Measurements from ENCODE around the gene TCTN3.
"Not testable (repeated sequence)": the region's sequence is repeated elsewhere in the genome, so short reads cannot be mapped to it uniquely, and the experiment has no call there.

Gene TCTN3

GRCh38 chr10:95711492-95711891 is 17.8 kb upstream of the TCTN3 start:
- CTCF ChIA-PET, result interaction anchor here (1.3 kb wide), 1 partner anchor 18 kb away, joined by 3 read pairs; the partner anchor contains the start of gene TCTN3

GRCh38 chr10:95706990-95707389 is 13.3 kb upstream of the TCTN3 start:
- H3K36me3 Mint-ChIP-seq, result no peaks in the 10 kb centered on the region
- H3K27me3 Mint-ChIP-seq, result peaks cover 3% of the 10 kb centered on the region
- CTCF ChIA-PET, result no interaction called here
- no peaks in the 10 kb centered on the region for H3K9me3 Mint-ChIP-seq
- H3K4me1 Mint-ChIP-seq, result no peaks in the 10 kb centered on the region
- no peak overlapping the region for H3K4me3 Mint-ChIP-seq
- H3K27ac Mint-ChIP-seq, result no peak overlapping the region
- DNase-seq, result no peak

More at GRCh38 chr10:95711492-95711891, 17.8 kb upstream of the TCTN3 start:
- Mint-ChIP-seq H3K4me1 (no peaks in the 10 kb centered on the region), H3K27me3 (peaks cover under 1% of the 10 kb centered on the region), H3K36me3 (no peaks in the 10 kb centered on the region), H3K27ac (no peak overlapping the region), H3K4me3 (no peak overlapping the region), H3K9me3 (no peaks in the 10 kb centered on the region)
- DNase-seq, result no peak

GRCh38 chr10:95706573-95706972 is 12.8 kb upstream of the TCTN3 start:
- H3K4me3 Mint-ChIP-seq, result no peak overlapping the region
- H3K27ac Mint-ChIP-seq, result no peak overlapping the region
- no peaks in the 10 kb centered on the region for H3K36me3 Mint-ChIP-seq
- no peaks in the 10 kb centered on the region for H3K4me1 Mint-ChIP-seq
- no peak for DNase-seq
- peaks cover 3% of the 10 kb centered on the region for H3K27me3 Mint-ChIP-seq
- no peaks in the 10 kb centered on the region for H3K9me3 Mint-ChIP-seq
- CTCF ChIA-PET, result no interaction called here

- Mint-ChIP-seq H3K27me3 (peaks cover 21% of the 10 kb centered on the region), H3K36me3 (no peaks in the 10 kb centered on the region), H3K27ac (no peak overlapping the region), H3K9me3 (no peaks in the 10 kb centered on the region), H3K4me3 (no peak overlapping the region), H3K4me1 (peaks cover 8% of the 10 kb centered on the region)
- DNase-seq, result no peak
- CTCF ChIA-PET, result interaction anchor here (0.8 kb wide), 1 partner anchor 151 kb away, joined by 3 read pairs; no protein-coding TSS in a partner anchor
Observed at GRCh38 chr10:95698415-95698814, 4.7 kb upstream of the TCTN3 start.

GRCh38 chr10:95697429-95697828 is 3.7 kb upstream of the TCTN3 start:
- H3K36me3 Mint-ChIP-seq, result peaks cover 2% of the 10 kb centered on the region
- DNase-seq, result no peak

GRCh38 chr10:95694665-95695064 is 938 bp upstream of the TCTN3 start:
- Mint-ChIP-seq H3K27me3 (peaks cover 15% of the 10 kb centered on the region), H3K4me3 (no peak overlapping the region), H3K27ac (no peak overlapping the region), H3K9me3 (no peaks in the 10 kb centered on the region), H3K36me3 (peaks cover 14% of the 10 kb centered on the region), H3K4me1 (peaks cover 31% of the 10 kb centered on the region)
- CTCF ChIA-PET, result interaction anchor here (0.7 to 4.9 kb wide), 17 partner anchors 9 to 597 kb away, joined by 3 to 182 read pairs (median 6); partner anchors contain the start of gene ENTPD1
- no peak for DNase-seq

More at GRCh38 chr10:95697429-95697828, 3.7 kb upstream of the TCTN3 start:
- CTCF ChIA-PET, result interaction anchor here (0.8 kb wide), 1 partner anchor 152 kb away, joined by 3 read pairs; no protein-coding TSS in a partner anchor
- Mint-ChIP-seq H3K27me3 (peaks cover 21% of the 10 kb centered on the region), H3K27ac (no peak overlapping the region), H3K4me3 (no peak overlapping the region), H3K9me3 (no peaks in the 10 kb centered on the region), H3K4me1 (peaks cover 15% of the 10 kb centered on the region)

GRCh38 chr10:95693071-95693667 is 558 bp downstream of the TCTN3 start:
- DNase-seq, result no peak

GRCh38 chr10:95691281-95691680 is 2.4 kb downstream of the TCTN3 start:
- Mint-ChIP-seq H3K4me1 (peaks cover 31% of the 10 kb centered on the region), H3K36me3 (peaks cover 20% of the 10 kb centered on the region), H3K27ac (no peak overlapping the region), H3K9me3 (no peaks in the 10 kb centered on the region), H3K27me3 (no peaks in the 10 kb centered on the region), H3K4me3 (no peak overlapping the region)
- CTCF ChIA-PET, result no interaction called here
- DNase-seq, result no peak

More at GRCh38 chr10:95693071-95693667, 558 bp downstream of the TCTN3 start:
- peaks cover 6% of the 10 kb centered on the region for H3K27me3 Mint-ChIP-seq
- peak overlapping the region; percentile 87 for H3K27ac Mint-ChIP-seq
- CTCF ChIA-PET, result interaction anchor here (0.6 to 4.9 kb wide), 42 partner anchors 9 to 606 kb away, joined by 3 to 182 read pairs (median 4); partner anchors contain the start of genes CC2D2B, CCNJ, ENTPD1 and ZNF518A
- H3K36me3 Mint-ChIP-seq, result peaks cover 18% of the 10 kb centered on the region
- H3K9me3 Mint-ChIP-seq, result no peaks in the 10 kb centered on the region
- peak overlapping the region; percentile 85 for H3K4me3 Mint-ChIP-seq
- H3K4me1 Mint-ChIP-seq, result peaks cover 31% of the 10 kb centered on the region

- CTCF ChIA-PET, result interaction anchor here (0.8 kb wide), 1 partner anchor 300 kb away, joined by 3 read pairs; no protein-coding TSS in a partner anchor
- H3K36me3 Mint-ChIP-seq, result peaks cover 39% of the 10 kb centered on the region
- H3K27ac Mint-ChIP-seq, result no peak overlapping the region
Observed at GRCh38 chr10:95688648-95689047, 5.1 kb downstream of the TCTN3 start.

GRCh38 chr10:95683966-95684365 is 9.8 kb downstream of the TCTN3 start:
- no peak overlapping the region for H3K27ac Mint-ChIP-seq
- peaks cover 43% of the 10 kb centered on the region for H3K36me3 Mint-ChIP-seq
- no peak for DNase-seq
- CTCF ChIA-PET, result interaction anchor here (2.7 kb wide), 1 partner anchor 10 kb away, joined by 12 read pairs; the partner anchor contains the start of gene TCTN3
- no peaks in the 10 kb centered on the region for H3K27me3 Mint-ChIP-seq
- no peaks in the 10 kb centered on the region for H3K4me1 Mint-ChIP-seq
- H3K4me3 Mint-ChIP-seq, result no peak overlapping the region
- H3K9me3 Mint-ChIP-seq, result no peaks in the 10 kb centered on the region

More at GRCh38 chr10:95688648-95689047, 5.1 kb downstream of the TCTN3 start:
- H3K4me3 Mint-ChIP-seq, result no peak overlapping the region
- no peaks in the 10 kb centered on the region for H3K9me3 Mint-ChIP-seq
- peaks cover 23% of the 10 kb centered on the region for H3K4me1 Mint-ChIP-seq
- no peaks in the 10 kb centered on the region for H3K27me3 Mint-ChIP-seq
- no peak for DNase-seq

- Mint-ChIP-seq H3K4me3 (no peak overlapping the region), H3K27me3 (no peaks in the 10 kb centered on the region), H3K27ac (no peak overlapping the region), H3K9me3 (no peaks in the 10 kb centered on the region), H3K36me3 (peaks cover 13% of the 10 kb centered on the region), H3K4me1 (no peaks in the 10 kb centered on the region)
- no peak for DNase-seq
- CTCF ChIA-PET, result no interaction called here
Observed at GRCh38 chr10:95675403-95676116, 18.2 kb downstream of the TCTN3 start.

GRCh38 chr10:95674643-95675042 is 19.1 kb downstream of the TCTN3 start:
- DNase-seq, result no peak
- no peaks in the 10 kb centered on the region for H3K27me3 Mint-ChIP-seq
- H3K4me3 Mint-ChIP-seq, result no peak overlapping the region
- H3K9me3 Mint-ChIP-seq, result no peaks in the 10 kb centered on the region
- no peaks in the 10 kb centered on the region for H3K4me1 Mint-ChIP-seq
- no peak overlapping the region for H3K27ac Mint-ChIP-seq
- CTCF ChIA-PET, result no interaction called here
- peaks cover 5% of the 10 kb centered on the region for H3K36me3 Mint-ChIP-seq

- peaks cover 10% of the 10 kb centered on the region for H3K36me3 Mint-ChIP-seq
- CTCF ChIA-PET, H3K9me3 Mint-ChIP-seq, H3K27ac Mint-ChIP-seq, H3K4me3 Mint-ChIP-seq, H3K27me3 Mint-ChIP-seq, H3K4me1 Mint-ChIP-seq, DNase-seq: not testable (repeated sequence)
Observed at GRCh38 chr10:95672641-95673040, 21.1 kb downstream of the TCTN3 start.

GRCh38 chr10:95664543-95664942 is 29.2 kb downstream of the TCTN3 start:
- CTCF ChIA-PET, result no interaction called here
- peaks cover 5% of the 10 kb centered on the region for H3K36me3 Mint-ChIP-seq
- H3K4me1 Mint-ChIP-seq, result no peaks in the 10 kb centered on the region
- H3K4me3 Mint-ChIP-seq, result no peak overlapping the region
- no peaks in the 10 kb centered on the region for H3K27me3 Mint-ChIP-seq
- no peak overlapping the region for H3K27ac Mint-ChIP-seq
- H3K9me3 Mint-ChIP-seq, result no peaks in the 10 kb centered on the region
- no peak for DNase-seq

All from activated naive CD4-positive, alpha-beta T cell treated with anti-CD3 and anti-CD28 coated beads, Interleukin-2, amount 10 ng/mL, durations not matched to agents 7 days and 5 days (primary cell).